Osteocyte (in vitro differentiated cells): Measurements from ENCODE around the gene CDH16. TPM values are rescaled to one million over a fixed set of nuclear protein-coding genes. Genes with fewer than 3 reads are reported as not detected.
A peak's percentile ranks its signal among the peaks of the same experiment; 100 is the strongest.

Experiments used
- DNase-seq: peaks from one replicate; pipeline ENCODE4 v3.0.0; 2021; ENCODE audit warnings: mixed read lengths; ENCODE audit not compliant: unreplicated experiment; ENCODE audit errors: extremely low spot score
- H3K27ac Mint-ChIP-seq: one replicate; pipeline ENCODE4 v1.8.0; 2021; ENCODE audit warnings: mild to moderate bottlenecking, mixed read lengths; ENCODE audit not compliant: unreplicated experiment
- H3K27me3 Mint-ChIP-seq: one replicate; pipeline ENCODE4 v1.8.0; 2021; ENCODE audit warnings: mixed read lengths; ENCODE audit not compliant: unreplicated experiment
- H3K36me3 Mint-ChIP-seq: one replicate; pipeline ENCODE4 v1.8.0; 2021; ENCODE audit warnings: mixed read lengths; ENCODE audit not compliant: unreplicated experiment
- H3K4me1 Mint-ChIP-seq: one replicate; pipeline ENCODE4 v1.8.0; 2021; ENCODE audit warnings: mixed read lengths; ENCODE audit not compliant: unreplicated experiment
- H3K4me3 Mint-ChIP-seq: one replicate; pipeline ENCODE4 v1.8.0; 2021; ENCODE audit warnings: mild to moderate bottlenecking, moderate library complexity, mixed read lengths; ENCODE audit not compliant: unreplicated experiment
- H3K9me3 Mint-ChIP-seq: one replicate; pipeline ENCODE4 v1.8.0; 2021; ENCODE audit warnings: mixed read lengths; ENCODE audit not compliant: unreplicated experiment
- total RNA-seq: library from RNA; stranded (reverse); gene quantifications from 2 replicates; pipeline ENCODE4 v1.2.1, GENCODE V29; 2021
- TF ChIP-seq, protein P1 (sequence below): fragments of 200-600 bp; sonication (generic); IDR thresholded peaks from 2 replicates; pipeline ENCODE4 v1.5.0; 2021; ENCODE audit warnings: antibody characterized with exemption, mild to moderate bottlenecking, moderate library complexity

The CDH16 gene
- total RNA-seq, 1 donor from 2014 or later: not detected

DNA sequence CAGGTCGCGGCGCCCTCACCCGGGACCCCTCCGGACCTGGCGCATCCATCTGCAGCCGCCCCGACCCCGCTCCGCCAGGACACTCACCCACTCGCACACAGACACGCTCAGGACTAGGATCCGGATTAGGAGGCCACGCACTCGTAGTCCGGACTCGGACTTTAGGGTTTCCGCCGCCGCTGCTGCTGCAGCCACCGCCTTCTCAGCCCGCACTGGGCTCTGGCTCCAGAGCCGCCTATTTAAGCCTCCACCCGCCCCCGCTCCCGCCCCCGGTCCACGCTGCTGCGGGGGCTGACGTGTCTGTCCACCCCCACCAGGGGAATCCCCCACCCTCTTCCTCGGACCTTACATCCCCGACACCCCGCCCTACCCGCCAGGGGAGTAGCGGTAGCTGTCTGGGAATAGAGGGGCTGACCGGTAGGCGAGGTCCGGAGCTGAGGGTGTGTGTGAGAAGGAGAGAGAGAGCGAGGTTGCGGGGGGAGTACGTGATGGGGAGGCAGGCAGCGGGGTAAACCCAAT is 6.7 kb upstream of the CDH16 start, which contains the start of gene RRAD:
Gene RRAD, minus strand, starts transcription at position 214 of the 519 bp plus-strand sequence. CDS start 356 bp downstream, outside the sequence.
- H3K27me3 Mint-ChIP-seq: peaks cover 4% of the 10 kb centered on the region
- DNase-seq: no peak
- H3K4me3 Mint-ChIP-seq: peak within 1 kb of the TSS; percentile 67
- H3K4me1 Mint-ChIP-seq: peaks cover 37% of the 10 kb centered on the region
- TF ChIP-seq, protein P1, sequence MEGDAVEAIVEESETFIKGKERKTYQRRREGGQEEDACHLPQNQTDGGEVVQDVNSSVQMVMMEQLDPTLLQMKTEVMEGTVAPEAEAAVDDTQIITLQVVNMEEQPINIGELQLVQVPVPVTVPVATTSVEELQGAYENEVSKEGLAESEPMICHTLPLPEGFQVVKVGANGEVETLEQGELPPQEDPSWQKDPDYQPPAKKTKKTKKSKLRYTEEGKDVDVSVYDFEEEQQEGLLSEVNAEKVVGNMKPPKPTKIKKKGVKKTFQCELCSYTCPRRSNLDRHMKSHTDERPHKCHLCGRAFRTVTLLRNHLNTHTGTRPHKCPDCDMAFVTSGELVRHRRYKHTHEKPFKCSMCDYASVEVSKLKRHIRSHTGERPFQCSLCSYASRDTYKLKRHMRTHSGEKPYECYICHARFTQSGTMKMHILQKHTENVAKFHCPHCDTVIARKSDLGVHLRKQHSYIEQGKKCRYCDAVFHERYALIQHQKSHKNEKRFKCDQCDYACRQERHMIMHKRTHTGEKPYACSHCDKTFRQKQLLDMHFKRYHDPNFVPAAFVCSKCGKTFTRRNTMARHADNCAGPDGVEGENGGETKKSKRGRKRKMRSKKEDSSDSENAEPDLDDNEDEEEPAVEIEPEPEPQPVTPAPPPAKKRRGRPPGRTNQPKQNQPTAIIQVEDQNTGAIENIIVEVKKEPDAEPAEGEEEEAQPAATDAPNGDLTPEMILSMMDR: no peak
- H3K9me3 Mint-ChIP-seq: no peaks in the 10 kb centered on the region
- H3K27ac Mint-ChIP-seq: peak within 1 kb of the TSS; percentile 66
- peaks cover 2% of the 10 kb centered on the region for H3K36me3 Mint-ChIP-seq

DNA sequence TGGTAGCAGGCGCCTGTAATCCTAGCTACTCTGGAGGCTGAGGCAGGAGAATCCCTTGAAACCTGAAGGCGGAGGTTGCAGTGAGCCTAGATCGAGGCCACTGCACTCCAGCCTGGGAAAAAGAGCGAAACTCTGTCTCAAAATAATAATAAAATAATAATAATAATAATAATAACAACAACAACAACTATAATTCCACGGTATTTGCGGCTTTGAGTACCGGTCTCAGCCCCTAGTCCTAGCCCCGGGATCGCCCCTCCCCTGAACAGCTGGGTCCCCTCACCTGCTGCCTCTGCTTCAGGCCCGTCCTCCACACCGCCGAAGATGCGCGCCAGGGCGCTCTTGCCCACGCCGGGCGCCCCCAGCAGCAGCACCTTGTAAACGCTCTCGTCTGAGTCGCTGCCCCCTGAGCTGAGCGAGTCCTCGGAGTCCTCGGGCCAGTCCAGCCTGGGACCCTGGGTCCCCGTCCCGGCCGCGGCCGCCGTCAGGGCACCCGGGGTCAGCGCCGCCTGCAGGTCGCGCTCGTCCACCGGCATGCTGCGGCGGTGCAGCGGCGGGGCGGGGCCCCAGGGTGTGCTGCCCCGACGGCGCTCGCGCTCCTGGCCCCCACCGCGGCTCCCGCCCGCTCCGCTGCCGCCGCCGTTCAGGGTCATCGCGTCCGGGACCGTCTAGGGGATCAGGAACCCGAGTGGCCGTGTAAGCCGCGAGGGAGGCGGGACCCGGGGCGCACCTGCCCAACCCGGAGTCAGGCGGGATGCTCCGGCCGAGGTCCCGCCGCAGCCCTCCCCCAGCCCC is 6.0 kb upstream of the CDH16 start:
- Mint-ChIP-seq H3K4me1 (peaks cover 37% of the 10 kb centered on the region), H3K36me3 (peaks cover 2% of the 10 kb centered on the region), H3K4me3 (no peak overlapping the region)

DNA sequence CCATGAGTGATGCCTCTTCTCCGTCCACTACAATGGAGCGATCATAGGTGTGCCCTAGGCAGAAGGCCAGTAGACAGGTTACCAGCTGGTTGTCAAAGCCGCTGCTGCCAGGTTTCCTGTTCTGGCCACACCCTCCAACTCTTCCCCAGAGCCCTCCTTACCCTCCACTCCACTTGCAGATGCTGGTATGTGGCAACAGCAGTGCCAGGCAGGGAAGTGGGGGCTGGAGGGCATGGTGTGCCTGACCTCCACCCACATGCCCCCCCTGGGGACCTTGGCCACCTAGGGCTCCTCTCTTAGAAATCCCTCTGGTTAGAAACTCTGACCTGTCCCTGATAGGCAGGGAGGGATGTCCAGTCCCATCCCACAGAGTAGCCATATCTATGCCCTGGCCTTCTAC is 5.2 kb upstream of the CDH16 start:
- H3K4me3 Mint-ChIP-seq: no peak overlapping the region

More for the DNA sequence above, 6.0 kb upstream of the CDH16 start:
- TF ChIP-seq, protein P1: peak; percentile 52
- Mint-ChIP-seq H3K9me3 (no peaks in the 10 kb centered on the region), H3K27ac (no peak overlapping the region), H3K27me3 (peaks cover 4% of the 10 kb centered on the region)
- no peak for DNase-seq

DNA sequence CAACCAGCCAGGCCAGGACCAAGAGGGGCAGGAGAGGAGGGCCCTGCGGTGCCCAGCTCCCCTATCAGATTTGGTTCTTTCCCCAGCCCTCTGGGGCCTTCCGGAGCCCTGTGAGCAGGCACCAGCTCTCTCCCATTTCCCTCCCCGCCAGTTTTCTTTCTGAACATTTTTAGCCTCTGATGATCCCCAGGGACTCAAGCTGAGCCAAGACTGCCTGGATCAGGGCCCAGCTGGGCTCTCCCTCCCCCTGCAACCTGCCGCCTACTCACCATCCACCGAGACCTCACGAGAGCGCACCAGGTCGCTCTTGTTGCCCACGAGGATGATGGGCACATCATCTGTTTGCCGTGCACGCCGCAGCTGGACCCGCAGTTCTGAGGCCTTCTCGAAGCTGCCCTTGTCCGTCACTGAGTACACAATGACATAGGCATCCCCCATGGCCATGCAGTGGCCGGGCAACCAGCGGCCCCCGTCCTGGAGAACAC is 4.6 kb upstream of the CDH16 start:
- no peak for DNase-seq
- Mint-ChIP-seq H3K27ac (no peak overlapping the region), H3K36me3 (peaks cover 2% of the 10 kb centered on the region), H3K9me3 (no peaks in the 10 kb centered on the region), H3K4me3 (no peak overlapping the region), H3K4me1 (peaks cover 37% of the 10 kb centered on the region), H3K27me3 (peaks cover 9% of the 10 kb centered on the region)
- TF ChIP-seq, protein P1: no peak

More for the DNA sequence above, 5.2 kb upstream of the CDH16 start:
- H3K27ac Mint-ChIP-seq: no peak overlapping the region
- H3K4me1 Mint-ChIP-seq: peaks cover 37% of the 10 kb centered on the region
- TF ChIP-seq, protein P1: no peak
- H3K9me3 Mint-ChIP-seq: no peaks in the 10 kb centered on the region
- no peak for DNase-seq
- H3K36me3 Mint-ChIP-seq: peaks cover 2% of the 10 kb centered on the region
- peaks cover 9% of the 10 kb centered on the region for H3K27me3 Mint-ChIP-seq
